GM18511 (cell line): Measurements from ENCODE around the gene ARHGAP10.

Experiments used
- ATAC-seq: cut with Tn5 transposase; IDR thresholded peaks from one replicate; pipeline ENCODE4 v1.9.1; 2021; ENCODE audit warnings: mild to moderate bottlenecking, moderate library complexity; ENCODE audit not compliant: unreplicated experiment

ARHGAP10 gene

GRCh38 chr4:147823130-147823529 is 91.2 kb downstream of the ARHGAP10 start:
- no peak for ATAC-seq

GRCh38 chr4:147824316-147824715 is 92.4 kb downstream of the ARHGAP10 start:
- ATAC-seq: no peak

GRCh38 chr4:147824884-147825283 is 93.0 kb downstream of the ARHGAP10 start:
- ATAC-seq: no peak

- no peak for ATAC-seq
These were observed 93.8 kb downstream of the ARHGAP10 start for GRCh38 chr4:147825451-147826287.

- ATAC-seq: no peak
These were observed 94.4 kb downstream of the ARHGAP10 start for GRCh38 chr4:147826288-147826646.

- ATAC-seq: no peak
These were observed 96.5 kb downstream of the ARHGAP10 start for GRCh38 chr4:147828331-147828905.

GRCh38 chr4:147829401-147830101 is 97.7 kb downstream of the ARHGAP10 start:
- no peak for ATAC-seq

GRCh38 chr4:147830102-147830463 is 98.2 kb downstream of the ARHGAP10 start:
- no peak for ATAC-seq

GRCh38 chr4:147830987-147831386 is 99.1 kb downstream of the ARHGAP10 start:
- ATAC-seq: no peak

- no peak for ATAC-seq
These were observed 99.8 kb downstream of the ARHGAP10 start for GRCh38 chr4:147831551-147832171.

- no peak for ATAC-seq
These were observed 101.4 kb downstream of the ARHGAP10 start for GRCh38 chr4:147833254-147833653.

GRCh38 chr4:147833741-147834140 is 101.9 kb downstream of the ARHGAP10 start:
- no peak for ATAC-seq

GRCh38 chr4:147834480-147834879 is 102.6 kb downstream of the ARHGAP10 start:
- ATAC-seq: no peak

GRCh38 chr4:147836807-147837206 is 104.9 kb downstream of the ARHGAP10 start:
- ATAC-seq: no peak

- ATAC-seq: no peak
These were observed 105.5 kb downstream of the ARHGAP10 start for GRCh38 chr4:147837435-147837834.

GRCh38 chr4:147837854-147838253 is 106.0 kb downstream of the ARHGAP10 start:
- no peak for ATAC-seq

- no peak for ATAC-seq
These were observed 107.3 kb downstream of the ARHGAP10 start for GRCh38 chr4:147839200-147839599.

- no peak for ATAC-seq
These were observed 107.8 kb downstream of the ARHGAP10 start for GRCh38 chr4:147839663-147840062.

- ATAC-seq: peak; percentile 85
These were observed 109.2 kb downstream of the ARHGAP10 start for GRCh38 chr4:147840838-147841738.

- ATAC-seq: no peak
These were observed 110.7 kb downstream of the ARHGAP10 start for GRCh38 chr4:147842573-147842972.
